ENCODE measurements around the gene HSF5. TPM values are rescaled to one million over a fixed set of nuclear protein-coding genes. Genes with fewer than 3 reads are reported as not detected.

Gene HSF5
- total and polyA plus RNA-seq, 2 of the 13 experiments (the other 11 are each of a cell fraction or from before 2014, with no cell fraction given) = not detected

- TF ChIP-seq ZNF772 (CRISPR knock-in tag; IDR thresholded peaks at IDR 0.05) = peak; percentile 68; the same call in 1 of the 2 replicates
- no peak for TF ChIP-seq ZFP90 (CRISPR knock-in tag; IDR thresholded peaks at IDR 0.05; ENCODE audit: borderline replicate concordance)
- no peak for TF ChIP-seq ZSCAN21 (CRISPR knock-in tag; IDR thresholded peaks at IDR 0.05; ENCODE audit: borderline replicate concordance)
- TF ChIP-seq ZNF12 (CRISPR knock-in tag; IDR thresholded peaks at IDR 0.05) = no peak
- TF ChIP-seq, protein P1, sequence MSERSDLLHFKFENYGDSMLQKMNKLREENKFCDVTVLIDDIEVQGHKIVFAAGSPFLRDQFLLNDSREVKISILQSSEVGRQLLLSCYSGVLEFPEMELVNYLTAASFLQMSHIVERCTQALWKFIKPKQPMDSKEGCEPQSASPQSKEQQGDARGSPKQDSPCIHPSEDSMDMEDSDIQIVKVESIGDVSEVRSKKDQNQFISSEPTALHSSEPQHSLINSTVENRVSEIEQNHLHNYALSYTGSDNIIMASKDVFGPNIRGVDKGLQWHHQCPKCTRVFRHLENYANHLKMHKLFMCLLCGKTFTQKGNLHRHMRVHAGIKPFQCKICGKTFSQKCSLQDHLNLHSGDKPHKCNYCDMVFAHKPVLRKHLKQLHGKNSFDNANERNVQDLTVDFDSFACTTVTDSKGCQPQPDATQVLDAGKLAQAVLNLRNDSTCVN (CRISPR knock-in tag; IDR thresholded peaks at IDR 0.05; ENCODE audit: borderline replicate concordance) = peak; percentile 41; the same call in 1 of the 2 replicates
- TF ChIP-seq ZSCAN29 (CRISPR knock-in tag; conservative IDR thresholded peaks at IDR 0.05) = no peak
- TF ChIP-seq EZH2 (conservative IDR thresholded peaks at IDR 0.05; ENCODE audit: low read depth, low read length) = no peak
- TF ChIP-seq ZNF441 (CRISPR knock-in tag; IDR thresholded peaks at IDR 0.05; ENCODE audit: borderline replicate concordance) = peak; percentile 97
- no peak for TF ChIP-seq HHEX (CRISPR knock-in tag; IDR thresholded peaks at IDR 0.05)
- no peak for TF ChIP-seq RFXANK (CRISPR knock-in tag; IDR thresholded peaks at IDR 0.05)
- no peak for TF ChIP-seq PAWR (CRISPR knock-in tag; IDR thresholded peaks at IDR 0.05; ENCODE audit: borderline replicate concordance)
- TF ChIP-seq RARG (CRISPR knock-in tag; IDR thresholded peaks at IDR 0.05; ENCODE audit: low read depth) = no peak
- TF ChIP-seq ZNF619 (CRISPR knock-in tag; IDR thresholded peaks at IDR 0.05) = no peak
- no peak for TF ChIP-seq ZFP36L2 (CRISPR knock-in tag; IDR thresholded peaks at IDR 0.05)
- no peak for TF ChIP-seq REPIN1 (CRISPR knock-in tag; IDR thresholded peaks at IDR 0.05; ENCODE audit: borderline replicate concordance, low read depth)
- TF ChIP-seq MZF1 (CRISPR knock-in tag; IDR thresholded peaks at IDR 0.05; ENCODE audit: borderline replicate concordance) = no peak
- TF ChIP-seq MXI1 (IDR thresholded peaks at IDR 0.05; ENCODE audit: borderline replicate concordance, low read depth, low read length) = peak; percentile 87; the same call in 1 of the 3 replicates
- TF ChIP-seq ZNF136 (CRISPR knock-in tag; IDR thresholded peaks at IDR 0.05; ENCODE audit: low read depth) = no peak
- no peak for TF ChIP-seq NCOA1 (CRISPR knock-in tag; IDR thresholded peaks at IDR 0.05)
- TF ChIP-seq, protein P2, sequence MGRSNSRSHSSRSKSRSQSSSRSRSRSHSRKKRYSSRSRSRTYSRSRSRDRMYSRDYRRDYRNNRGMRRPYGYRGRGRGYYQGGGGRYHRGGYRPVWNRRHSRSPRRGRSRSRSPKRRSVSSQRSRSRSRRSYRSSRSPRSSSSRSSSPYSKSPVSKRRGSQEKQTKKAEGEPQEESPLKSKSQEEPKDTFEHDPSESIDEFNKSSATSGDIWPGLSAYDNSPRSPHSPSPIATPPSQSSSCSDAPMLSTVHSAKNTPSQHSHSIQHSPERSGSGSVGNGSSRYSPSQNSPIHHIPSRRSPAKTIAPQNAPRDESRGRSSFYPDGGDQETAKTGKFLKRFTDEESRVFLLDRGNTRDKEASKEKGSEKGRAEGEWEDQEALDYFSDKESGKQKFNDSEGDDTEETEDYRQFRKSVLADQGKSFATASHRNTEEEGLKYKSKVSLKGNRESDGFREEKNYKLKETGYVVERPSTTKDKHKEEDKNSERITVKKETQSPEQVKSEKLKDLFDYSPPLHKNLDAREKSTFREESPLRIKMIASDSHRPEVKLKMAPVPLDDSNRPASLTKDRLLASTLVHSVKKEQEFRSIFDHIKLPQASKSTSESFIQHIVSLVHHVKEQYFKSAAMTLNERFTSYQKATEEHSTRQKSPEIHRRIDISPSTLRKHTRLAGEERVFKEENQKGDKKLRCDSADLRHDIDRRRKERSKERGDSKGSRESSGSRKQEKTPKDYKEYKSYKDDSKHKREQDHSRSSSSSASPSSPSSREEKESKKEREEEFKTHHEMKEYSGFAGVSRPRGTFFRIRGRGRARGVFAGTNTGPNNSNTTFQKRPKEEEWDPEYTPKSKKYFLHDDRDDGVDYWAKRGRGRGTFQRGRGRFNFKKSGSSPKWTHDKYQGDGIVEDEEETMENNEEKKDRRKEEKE (IDR thresholded peaks at IDR 0.05) = no peak
- no peak for TF ChIP-seq USF2 (IDR thresholded peaks at IDR 0.05; ENCODE audit: low read depth, low read length)
- TF ChIP-seq USF2 (CRISPR knock-in tag; IDR thresholded peaks at IDR 0.05; ENCODE audit: borderline replicate concordance) = no peak
- TF ChIP-seq ZNF737 (CRISPR knock-in tag; IDR thresholded peaks at IDR 0.05; ENCODE audit: borderline replicate concordance) = no peak
- TF ChIP-seq JUND (CRISPR knock-in tag; IDR thresholded peaks at IDR 0.05) = no peak
- 0 out of 2 replicates have a peak, but pooled peaks have one; percentile 26 for TF ChIP-seq MED1 (CRISPR knock-in tag; IDR thresholded peaks at IDR 0.05)
- TF ChIP-seq ZIK1 (CRISPR knock-in tag; IDR thresholded peaks at IDR 0.05; ENCODE audit: borderline replicate concordance, low read depth) = no peak
These were observed 26.0 kb upstream of the HSF5 start, which contains the start of gene MTMR4 (continued) for GRCh38 chr17:58513965-58514769.

All from HepG2 (cell line).